ENCODE data around the gene NUDT2.
"Not testable (repeated sequence)": the region's sequence is repeated elsewhere in the genome, so short reads cannot be mapped to it uniquely, and the experiment has no call there.

NUDT2 gene

DNA sequence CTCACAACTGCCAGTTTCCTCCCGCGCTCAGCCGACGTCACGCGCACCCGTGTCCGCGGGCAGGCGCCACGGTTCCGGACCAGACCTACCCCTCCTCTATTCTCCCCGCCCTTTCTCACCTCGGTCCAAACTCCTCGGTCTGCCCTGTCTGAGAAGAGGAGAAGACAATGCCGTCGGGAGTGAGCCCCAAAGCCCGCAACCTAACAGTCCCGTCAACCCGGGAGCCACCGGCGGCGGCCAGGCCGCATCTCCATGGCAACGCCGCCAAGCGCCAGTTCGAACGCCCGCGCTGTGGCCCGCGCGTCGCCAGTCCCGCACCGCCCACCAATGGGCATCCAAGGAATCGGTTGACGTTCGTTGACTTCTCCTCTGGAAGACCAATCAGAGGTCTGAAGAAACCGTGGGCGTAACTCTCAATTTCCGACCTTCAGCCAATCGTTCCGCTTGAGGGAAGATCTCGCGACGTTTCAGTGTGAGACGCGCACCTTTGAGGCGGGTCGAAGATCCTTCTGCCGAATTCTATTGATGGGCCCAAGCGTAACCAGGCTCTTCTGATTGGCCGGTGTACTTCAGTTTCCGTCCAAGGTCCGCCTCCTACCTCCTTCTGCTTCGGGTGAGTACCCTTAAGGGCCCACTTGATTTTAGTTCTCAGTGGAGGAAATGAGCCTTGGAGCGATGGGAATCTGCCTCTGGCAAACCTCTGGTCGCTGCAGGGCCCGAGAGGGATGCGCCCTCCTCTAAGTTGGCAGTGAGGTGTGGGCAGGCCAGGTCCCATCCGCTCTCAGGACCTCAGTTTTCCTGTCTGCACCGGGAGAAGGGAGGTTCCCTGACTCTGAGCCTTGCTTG is at the start of gene NUDT2, which contains the start of gene KIF24:
TSS of gene NUDT2 (plus strand) at position 583 of the 846 bp plus-strand sequence. CDS start 9,471 bp downstream, outside the sequence.
TSS of gene KIF24 (minus strand) at position 282 of the 846 bp plus-strand sequence. CDS start 17,922 bp downstream, outside the sequence.
- Histone ChIP-seq H3K9me3 (ENCODE audit: low read depth, low read length) (no peaks in the 10 kb centered on the region; the same call in 1 of the 2 replicates), H3K9ac (ENCODE audit: insufficient read length) (peak within 1 kb of the TSS; percentile 96), H3K27ac (peak within 1 kb of the TSS; percentile 85), H3K4me3 (peak within 1 kb of the TSS; percentile 98), H3K36me3 (ENCODE audit: insufficient read depth, low read length) (no peaks in the 10 kb centered on the region)
- TF ChIP-seq FOXP2 (optimal IDR thresholded peaks at IDR 0.05; ENCODE audit: control extremely low read depth, extremely low read length, insufficient read depth) (peak; percentile 35), EZH2 (IDR thresholded peaks at IDR 0.05) (no peak), POLR2AphosphoS5 (IDR thresholded peaks at IDR 0.05; ENCODE audit: borderline replicate concordance, low read depth, low read length) (peak; percentile 90)
- peak; percentile 99 for DNase-seq (ENCODE audit: low read depth, low spot score)

DNA sequence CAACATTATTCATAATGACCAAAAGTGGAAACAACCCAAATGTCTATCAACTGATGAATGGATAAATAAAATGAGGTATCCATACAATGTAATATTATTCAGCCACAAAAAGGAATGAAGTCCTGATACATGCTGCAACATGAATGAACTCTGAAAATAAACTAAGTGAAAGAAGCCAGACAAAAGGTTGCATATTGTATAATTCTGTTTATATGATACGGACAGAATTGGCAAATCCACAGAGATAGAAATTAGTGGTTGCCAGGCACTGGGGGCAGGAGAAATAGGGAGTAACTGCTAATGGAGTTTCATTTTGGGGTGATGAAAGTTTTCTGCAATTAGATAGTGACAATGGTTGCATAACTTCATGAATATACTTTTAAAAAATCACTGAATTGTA is 47.3 kb upstream of the NUDT2 start:
- no peak for DNase-seq (ENCODE audit: low read depth, low spot score)
- H3K9ac ChIP-seq (ENCODE audit: insufficient read length): no peak overlapping the region
- no peak overlapping the region for H3K4me3 ChIP-seq
- H3K9me3 ChIP-seq (ENCODE audit: low read depth, low read length): no peaks in the 10 kb centered on the region
- no peak for TF ChIP-seq EZH2 (IDR thresholded peaks at IDR 0.05)
- TF ChIP-seq FOXP2 (optimal IDR thresholded peaks at IDR 0.05; ENCODE audit: control extremely low read depth, extremely low read length, insufficient read depth): no peak
- TF ChIP-seq POLR2AphosphoS5 (IDR thresholded peaks at IDR 0.05; ENCODE audit: borderline replicate concordance, low read depth, low read length): no peak
- no peak overlapping the region for H3K27ac ChIP-seq
- no peaks in the 10 kb centered on the region; the same call in 1 of the 2 replicates for H3K36me3 ChIP-seq (ENCODE audit: insufficient read depth, low read length)

DNA sequence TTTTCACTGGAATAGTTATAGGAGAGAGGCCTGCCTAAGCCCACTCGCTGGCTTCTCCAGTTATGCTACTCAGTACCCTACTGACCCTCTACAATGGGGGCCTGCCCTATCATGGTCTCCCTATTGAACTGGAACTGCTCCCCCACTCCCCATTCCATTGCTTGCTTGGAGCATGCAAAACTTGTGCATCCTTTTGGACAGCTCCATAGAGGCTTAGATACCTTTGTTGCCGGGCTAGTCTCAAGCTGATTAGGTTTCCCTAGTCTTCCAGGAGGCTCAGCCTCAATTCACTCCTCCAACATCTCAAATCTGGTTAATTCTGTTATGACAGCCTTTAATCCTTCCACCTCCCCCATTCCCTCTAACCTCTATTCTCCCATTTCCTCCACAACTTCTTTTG is 40.2 kb upstream of the NUDT2 start:
- DNase-seq (ENCODE audit: low read depth, low spot score): no peak
- TF ChIP-seq POLR2AphosphoS5 (IDR thresholded peaks at IDR 0.05; ENCODE audit: borderline replicate concordance, low read depth, low read length) (no peak), FOXP2 (optimal IDR thresholded peaks at IDR 0.05; ENCODE audit: control extremely low read depth, extremely low read length, insufficient read depth) (no peak), EZH2 (IDR thresholded peaks at IDR 0.05) (no peak)
- H3K36me3 ChIP-seq (ENCODE audit: insufficient read depth, low read length): no peaks in the 10 kb centered on the region; the same call in 1 of the 2 replicates
- no peaks in the 10 kb centered on the region for H3K9me3 ChIP-seq (ENCODE audit: low read depth, low read length)
- H3K9ac ChIP-seq (ENCODE audit: insufficient read length): no peak overlapping the region
- no peak overlapping the region for H3K27ac ChIP-seq
- H3K4me3 ChIP-seq: no peak overlapping the region

DNA sequence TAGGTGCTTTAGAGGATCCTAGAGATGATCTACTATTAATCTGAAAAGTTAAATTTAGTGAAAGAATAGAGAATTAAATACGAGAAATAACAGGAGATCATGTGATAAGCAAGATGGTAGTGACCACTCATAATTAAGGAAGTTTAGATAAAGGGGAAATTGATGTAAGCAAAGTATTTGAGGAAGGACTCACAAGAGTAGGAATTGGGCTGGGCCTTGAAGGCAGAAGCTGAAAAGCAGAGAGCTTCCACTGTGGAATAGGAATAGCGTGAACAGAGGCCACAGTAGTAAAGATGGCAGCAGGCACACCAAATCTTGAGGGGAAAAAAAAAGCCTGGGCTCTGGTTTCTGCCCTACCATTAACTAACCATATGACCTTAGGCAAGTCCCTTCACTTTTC is 38.3 kb upstream of the NUDT2 start:
- H3K36me3 ChIP-seq (ENCODE audit: insufficient read depth, low read length): no peaks in the 10 kb centered on the region
- no peak overlapping the region for H3K4me3 ChIP-seq
- H3K9me3 ChIP-seq (ENCODE audit: low read depth, low read length): no peaks in the 10 kb centered on the region
- no peak for DNase-seq (ENCODE audit: low read depth, low spot score)
- H3K9ac ChIP-seq (ENCODE audit: insufficient read length): no peak overlapping the region
- TF ChIP-seq POLR2AphosphoS5 (IDR thresholded peaks at IDR 0.05; ENCODE audit: borderline replicate concordance, low read depth, low read length) (no peak), FOXP2 (optimal IDR thresholded peaks at IDR 0.05; ENCODE audit: control extremely low read depth, extremely low read length, insufficient read depth) (no peak), EZH2 (IDR thresholded peaks at IDR 0.05) (no peak)
- no peak overlapping the region for H3K27ac ChIP-seq

DNA sequence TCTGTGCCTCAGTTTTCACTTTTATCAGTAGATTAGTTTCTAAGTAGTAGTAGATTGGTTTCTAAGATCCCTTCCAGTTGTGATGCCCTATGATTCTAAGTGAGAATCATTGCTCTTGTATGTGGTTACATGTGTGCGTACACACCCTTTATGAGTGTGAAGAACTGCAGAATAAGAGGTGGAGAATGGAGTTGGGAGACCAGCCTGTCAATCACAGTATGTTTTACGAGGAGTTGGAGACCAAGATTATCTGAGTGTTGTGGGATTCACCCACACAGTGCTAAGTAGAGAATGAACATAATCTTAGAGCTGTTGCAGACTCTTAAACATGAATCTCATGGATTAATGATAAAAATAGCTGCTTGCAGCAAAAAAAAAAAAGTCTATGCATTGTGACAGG is 37.9 kb upstream of the NUDT2 start:
- Histone ChIP-seq H3K9me3 (ENCODE audit: low read depth, low read length) (no peaks in the 10 kb centered on the region), H3K36me3 (ENCODE audit: insufficient read depth, low read length) (no peaks in the 10 kb centered on the region), H3K4me3 (no peak overlapping the region), H3K9ac (ENCODE audit: insufficient read length) (no peak overlapping the region), H3K27ac (no peak overlapping the region)
- no peak for TF ChIP-seq EZH2 (IDR thresholded peaks at IDR 0.05)
- TF ChIP-seq FOXP2 (optimal IDR thresholded peaks at IDR 0.05; ENCODE audit: control extremely low read depth, extremely low read length, insufficient read depth): no peak
- no peak for TF ChIP-seq POLR2AphosphoS5 (IDR thresholded peaks at IDR 0.05; ENCODE audit: borderline replicate concordance, low read depth, low read length)
- no peak for DNase-seq (ENCODE audit: low read depth, low spot score)

DNA sequence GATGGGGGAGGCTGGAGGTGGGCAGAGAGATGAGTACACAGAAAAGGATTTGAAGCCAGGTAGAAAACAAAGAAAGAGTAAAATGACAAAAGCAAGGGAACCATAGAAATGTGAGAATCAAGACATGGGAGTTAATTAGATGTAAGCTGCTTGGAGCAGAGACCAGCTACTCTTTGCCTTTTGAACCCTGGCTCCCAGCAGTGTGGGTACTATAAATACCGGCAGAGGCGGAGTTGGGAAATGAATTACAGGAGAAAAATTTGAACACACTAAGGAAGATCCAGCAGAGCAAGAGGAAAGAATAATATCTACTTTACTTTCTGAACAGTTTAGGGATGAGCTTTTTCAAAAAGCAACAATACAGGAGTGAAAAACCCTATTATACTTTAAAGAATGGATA is 36.8 kb upstream of the NUDT2 start:
- H3K9ac ChIP-seq (ENCODE audit: insufficient read length): no peak overlapping the region
- H3K4me3 ChIP-seq: no peak overlapping the region
- H3K27ac ChIP-seq: no peak overlapping the region
- DNase-seq (ENCODE audit: low read depth, low spot score): no peak
- TF ChIP-seq EZH2 (IDR thresholded peaks at IDR 0.05) (no peak), POLR2AphosphoS5 (IDR thresholded peaks at IDR 0.05; ENCODE audit: borderline replicate concordance, low read depth, low read length) (no peak), FOXP2 (optimal IDR thresholded peaks at IDR 0.05; ENCODE audit: control extremely low read depth, extremely low read length, insufficient read depth) (no peak)
- no peaks in the 10 kb centered on the region for H3K36me3 ChIP-seq (ENCODE audit: insufficient read depth, low read length)
- no peaks in the 10 kb centered on the region for H3K9me3 ChIP-seq (ENCODE audit: low read depth, low read length)

DNA sequence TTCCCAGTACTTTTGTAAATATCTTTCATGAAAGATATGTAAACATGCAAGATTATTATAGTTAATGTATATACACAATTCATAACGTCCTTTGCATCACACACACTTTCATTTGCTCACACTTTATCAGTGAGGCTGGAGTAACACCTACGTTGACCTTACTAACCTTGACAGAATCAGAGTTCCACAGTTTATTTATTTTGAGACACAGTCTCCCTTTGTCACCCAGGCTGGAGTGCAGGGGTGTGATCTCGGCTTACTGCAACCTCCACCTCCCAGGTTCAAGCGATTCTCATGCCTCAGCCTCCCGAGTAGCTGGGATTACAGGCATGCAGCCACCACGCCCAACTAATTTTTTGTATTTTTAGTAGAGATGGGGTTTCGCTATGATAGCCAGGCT is 28.3 kb upstream of the NUDT2 start:
- not testable (repeated sequence) for DNase-seq (ENCODE audit: low read depth, low spot score); H3K9ac ChIP-seq (ENCODE audit: insufficient read length); H3K4me3 ChIP-seq; H3K27ac ChIP-seq; H3K36me3 ChIP-seq (ENCODE audit: insufficient read depth, low read length); H3K9me3 ChIP-seq (ENCODE audit: low read depth, low read length)

DNA sequence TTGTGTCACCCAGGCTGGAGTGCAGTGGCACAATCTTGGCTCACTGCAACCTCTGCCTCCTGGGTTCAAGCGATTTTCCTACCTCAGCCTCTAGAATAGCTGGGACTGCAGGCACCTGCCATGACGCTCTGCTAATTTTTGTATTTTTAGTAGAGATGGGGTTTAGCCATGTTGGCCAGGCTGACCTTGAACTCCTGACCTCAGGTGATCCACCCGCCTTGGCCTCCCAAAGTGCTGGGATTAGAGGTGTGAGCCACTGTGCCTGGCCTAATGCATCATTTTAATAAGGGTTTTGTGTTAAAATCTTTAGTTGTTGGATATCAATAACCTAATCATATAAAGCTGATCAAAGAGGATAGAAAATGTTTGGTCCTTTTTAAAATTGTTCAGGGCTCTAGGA is 21.1 kb upstream of the NUDT2 start:
- H3K9me3 ChIP-seq (ENCODE audit: low read depth, low read length); H3K9ac ChIP-seq (ENCODE audit: insufficient read length); H3K4me3 ChIP-seq; H3K27ac ChIP-seq; DNase-seq (ENCODE audit: low read depth, low spot score); H3K36me3 ChIP-seq (ENCODE audit: insufficient read depth, low read length): not testable (repeated sequence)

DNA sequence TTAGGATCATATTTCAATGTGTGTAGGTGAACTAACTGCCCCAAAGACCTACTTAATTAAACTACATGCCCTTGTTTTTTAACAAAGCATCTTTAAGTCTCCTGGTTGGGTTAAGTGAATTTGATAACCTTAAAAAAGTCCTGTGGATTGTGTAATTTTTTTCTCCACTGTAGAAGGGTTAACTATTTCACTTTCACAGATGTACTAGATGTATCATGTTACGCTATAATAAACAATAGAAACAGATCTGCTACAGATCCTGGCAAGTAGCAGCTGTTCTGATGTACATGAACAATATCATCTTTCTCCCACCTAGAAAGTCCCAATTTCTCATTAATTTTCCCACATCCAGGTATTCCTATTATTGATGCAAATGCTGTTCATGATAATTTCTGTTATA is 19.2 kb upstream of the NUDT2 start:
- TF ChIP-seq POLR2AphosphoS5 (IDR thresholded peaks at IDR 0.05; ENCODE audit: borderline replicate concordance, low read depth, low read length) (no peak), EZH2 (IDR thresholded peaks at IDR 0.05) (no peak)
- no peak overlapping the region for H3K9ac ChIP-seq (ENCODE audit: insufficient read length)
- no peak overlapping the region for H3K27ac ChIP-seq
- H3K36me3 ChIP-seq (ENCODE audit: insufficient read depth, low read length): no peaks in the 10 kb centered on the region
- no peak for DNase-seq (ENCODE audit: low read depth, low spot score)
- no peaks in the 10 kb centered on the region for H3K9me3 ChIP-seq (ENCODE audit: low read depth, low read length)
- H3K4me3 ChIP-seq: no peak overlapping the region
